C4-2B (cell line): Measurements from ENCODE around the gene SFN.

Experiments used
- ZFX ChIP-seq: fragments of 450-650 bp; IDR thresholded peaks from 2 replicates; pipeline ENCODE4 v1.6.1; 2017
- TF ChIP-seq, protein P1 (sequence below): fragments of 450-650 bp; conservative IDR thresholded peaks from 2 replicates; pipeline ENCODE4 v1.5.1; 2017; ENCODE audit warnings: mild to moderate bottlenecking

- TF ChIP-seq, protein P1, sequence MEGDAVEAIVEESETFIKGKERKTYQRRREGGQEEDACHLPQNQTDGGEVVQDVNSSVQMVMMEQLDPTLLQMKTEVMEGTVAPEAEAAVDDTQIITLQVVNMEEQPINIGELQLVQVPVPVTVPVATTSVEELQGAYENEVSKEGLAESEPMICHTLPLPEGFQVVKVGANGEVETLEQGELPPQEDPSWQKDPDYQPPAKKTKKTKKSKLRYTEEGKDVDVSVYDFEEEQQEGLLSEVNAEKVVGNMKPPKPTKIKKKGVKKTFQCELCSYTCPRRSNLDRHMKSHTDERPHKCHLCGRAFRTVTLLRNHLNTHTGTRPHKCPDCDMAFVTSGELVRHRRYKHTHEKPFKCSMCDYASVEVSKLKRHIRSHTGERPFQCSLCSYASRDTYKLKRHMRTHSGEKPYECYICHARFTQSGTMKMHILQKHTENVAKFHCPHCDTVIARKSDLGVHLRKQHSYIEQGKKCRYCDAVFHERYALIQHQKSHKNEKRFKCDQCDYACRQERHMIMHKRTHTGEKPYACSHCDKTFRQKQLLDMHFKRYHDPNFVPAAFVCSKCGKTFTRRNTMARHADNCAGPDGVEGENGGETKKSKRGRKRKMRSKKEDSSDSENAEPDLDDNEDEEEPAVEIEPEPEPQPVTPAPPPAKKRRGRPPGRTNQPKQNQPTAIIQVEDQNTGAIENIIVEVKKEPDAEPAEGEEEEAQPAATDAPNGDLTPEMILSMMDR: no peak
- TF ChIP-seq ZFX: no peak
These were observed 14.4 kb downstream of the SFN start for GRCh38 chr1:26877326-26877725.
